Renal cortical epithelial cell (primary cell): Measurements from ENCODE around the gene LRP11. TPM values are rescaled to one million over a fixed set of nuclear protein-coding genes. Genes with fewer than 3 reads are reported as not detected.
"Not testable (repeated sequence)": the region's sequence is repeated elsewhere in the genome, so short reads cannot be mapped to it uniquely, and the experiment has no call there.

Experiments
- DNase-seq: peaks from one replicate; pipeline ENCODE4 v3.0.0-alpha.2; 2011; ENCODE audit warnings: low read depth
- total RNA-seq: library from RNA; depleted of rRNA; stranded (reverse); fragments of >200 nt; gene quantifications from 2 replicates; pipeline ENCODE4 v1.2.3, GENCODE V29; 2014

LRP11 gene, protein sequence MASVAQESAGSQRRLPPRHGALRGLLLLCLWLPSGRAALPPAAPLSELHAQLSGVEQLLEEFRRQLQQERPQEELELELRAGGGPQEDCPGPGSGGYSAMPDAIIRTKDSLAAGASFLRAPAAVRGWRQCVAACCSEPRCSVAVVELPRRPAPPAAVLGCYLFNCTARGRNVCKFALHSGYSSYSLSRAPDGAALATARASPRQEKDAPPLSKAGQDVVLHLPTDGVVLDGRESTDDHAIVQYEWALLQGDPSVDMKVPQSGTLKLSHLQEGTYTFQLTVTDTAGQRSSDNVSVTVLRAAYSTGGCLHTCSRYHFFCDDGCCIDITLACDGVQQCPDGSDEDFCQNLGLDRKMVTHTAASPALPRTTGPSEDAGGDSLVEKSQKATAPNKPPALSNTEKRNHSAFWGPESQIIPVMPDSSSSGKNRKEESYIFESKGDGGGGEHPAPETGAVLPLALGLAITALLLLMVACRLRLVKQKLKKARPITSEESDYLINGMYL
- total RNA-seq, result 21.5 and 34.4 TPM in 2 replicates

DNA sequence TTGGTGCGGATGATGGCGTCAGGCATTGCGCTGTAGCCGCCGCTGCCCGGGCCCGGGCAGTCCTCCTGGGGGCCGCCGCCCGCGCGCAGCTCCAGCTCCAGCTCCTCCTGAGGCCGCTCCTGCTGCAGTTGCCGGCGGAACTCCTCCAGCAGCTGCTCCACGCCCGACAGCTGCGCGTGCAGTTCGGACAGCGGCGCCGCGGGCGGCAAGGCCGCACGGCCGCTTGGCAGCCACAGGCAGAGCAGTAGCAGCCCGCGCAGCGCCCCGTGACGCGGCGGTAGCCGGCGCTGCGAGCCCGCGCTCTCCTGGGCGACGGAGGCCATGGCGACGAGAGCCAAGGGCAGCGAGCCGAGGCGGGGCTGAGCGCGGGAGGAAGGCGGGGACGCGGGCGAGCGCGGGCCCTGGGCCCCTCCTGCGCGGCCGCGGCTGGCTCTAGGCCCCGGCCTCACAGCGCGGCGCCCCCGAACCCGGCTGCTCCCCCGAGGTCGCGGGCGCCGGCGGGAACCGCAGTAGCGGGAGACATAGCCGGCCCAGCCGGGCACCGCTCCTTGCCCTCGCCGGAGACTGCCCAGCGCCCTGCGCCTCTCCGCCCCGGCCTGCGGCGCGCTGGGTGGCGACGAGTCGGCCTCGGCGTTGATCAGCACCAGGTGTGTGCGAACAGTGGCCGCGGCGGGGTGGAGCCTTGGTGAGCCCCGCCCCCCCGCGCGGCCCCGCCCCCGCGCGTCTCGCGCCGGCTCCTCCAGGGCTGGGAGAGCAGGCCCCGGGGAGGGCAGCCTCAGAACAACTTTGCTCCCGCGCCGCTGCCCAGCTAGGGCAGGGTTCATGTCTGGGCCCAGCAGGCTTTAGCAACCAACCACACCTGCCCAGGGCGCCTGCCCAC is at the start of gene LRP11:
Gene LRP11, minus strand, starts transcription at position 662 of the 880 bp plus-strand sequence. Its CDS starts 339 bp downstream, at position 323.
- DNase-seq, result peak; percentile 58

DNA sequence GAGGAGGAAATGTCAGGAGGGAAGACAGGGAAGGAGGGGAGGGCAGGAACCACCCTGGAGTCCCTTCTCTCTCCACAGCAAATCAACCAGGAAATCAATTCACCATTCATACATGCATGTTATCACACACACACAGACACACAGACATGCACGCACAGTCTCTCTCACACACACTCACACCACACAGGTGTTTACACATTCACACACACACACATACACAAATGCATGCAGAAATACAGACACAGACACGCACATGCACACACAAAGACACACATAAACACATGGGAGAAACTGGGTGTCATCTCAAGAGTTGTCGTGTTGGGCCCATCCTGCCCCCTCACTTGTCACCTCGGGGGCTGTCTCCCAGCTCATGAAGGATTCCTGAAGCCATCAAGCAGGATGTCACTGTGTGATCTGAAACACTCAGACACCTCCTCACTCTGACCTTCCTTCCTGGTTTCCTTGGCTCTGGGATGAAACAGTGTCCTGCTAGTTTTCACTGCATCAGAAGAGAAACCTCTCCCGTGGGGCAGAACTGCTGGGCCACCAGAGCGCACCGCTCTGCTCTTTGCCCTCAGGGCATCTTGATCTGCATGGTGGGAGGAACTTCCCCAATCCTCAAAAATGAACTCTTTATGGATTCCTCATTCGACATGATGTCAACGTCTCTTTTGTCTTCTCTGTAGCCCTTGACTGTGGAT is 49.5 kb upstream of the LRP11 start:
- no peak for DNase-seq

DNA sequence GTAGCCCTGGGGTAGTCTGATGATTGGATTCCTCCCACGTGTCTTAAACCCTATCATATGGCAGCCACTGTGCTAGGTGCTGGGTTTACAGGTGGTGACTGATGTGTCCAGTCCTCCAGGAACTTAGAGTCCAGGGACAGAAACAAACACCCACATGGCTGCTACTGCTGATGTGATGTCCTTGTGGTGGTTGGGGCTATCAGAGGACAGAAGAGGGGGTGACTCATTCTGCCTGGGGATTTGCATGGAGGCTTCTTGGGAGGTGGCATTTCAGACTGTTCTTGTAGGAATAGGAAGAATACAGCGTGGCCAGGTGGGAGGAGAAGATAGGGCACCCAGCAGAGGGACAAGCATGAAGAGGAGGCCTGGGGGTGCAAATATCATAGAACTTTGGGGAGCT is 48.9 kb upstream of the LRP11 start:
- DNase-seq, result no peak

DNA sequence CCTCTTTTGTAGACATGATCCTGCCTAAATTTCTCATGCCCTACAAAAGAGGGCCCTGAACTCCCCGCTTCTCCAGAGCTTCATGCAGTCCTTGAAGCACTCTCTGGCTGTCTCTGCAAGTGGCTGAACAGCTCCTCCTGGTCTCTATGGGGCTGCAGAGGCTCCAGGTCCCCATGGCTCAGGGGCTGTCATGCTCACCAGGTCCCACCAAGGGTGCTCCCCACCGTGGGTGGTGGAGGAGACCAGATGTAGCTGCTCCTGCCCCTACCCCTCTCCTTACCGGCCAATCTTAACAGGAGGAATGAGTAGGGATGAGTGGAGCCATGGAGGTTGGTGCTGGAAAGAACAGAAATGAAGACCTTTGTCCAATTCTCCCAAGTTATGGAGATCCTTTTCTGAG is 48.5 kb upstream of the LRP11 start:
- DNase-seq, result not testable (repeated sequence)

DNA sequence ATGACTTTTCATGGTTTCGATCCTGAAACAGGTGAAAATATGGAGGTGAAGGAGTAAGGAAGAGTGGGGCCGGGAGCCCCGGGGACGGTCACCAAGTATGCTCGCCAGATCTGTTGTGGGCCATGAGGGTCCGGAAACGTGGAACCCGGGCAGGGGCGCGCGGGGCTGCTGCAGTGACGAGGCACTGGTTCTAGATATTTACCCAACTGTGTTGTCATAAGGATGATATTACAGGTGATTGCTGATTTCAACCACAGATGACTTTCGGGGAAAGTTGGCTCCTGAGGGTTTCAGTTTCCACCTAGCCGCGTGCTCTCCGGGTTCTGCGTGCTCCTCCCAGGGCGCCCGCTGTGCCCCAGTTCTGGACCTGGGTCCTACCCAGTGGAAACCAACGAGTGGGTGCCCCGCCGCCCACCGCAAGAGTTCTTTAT is 46.6 kb upstream of the LRP11 start:
- no peak for DNase-seq

DNA sequence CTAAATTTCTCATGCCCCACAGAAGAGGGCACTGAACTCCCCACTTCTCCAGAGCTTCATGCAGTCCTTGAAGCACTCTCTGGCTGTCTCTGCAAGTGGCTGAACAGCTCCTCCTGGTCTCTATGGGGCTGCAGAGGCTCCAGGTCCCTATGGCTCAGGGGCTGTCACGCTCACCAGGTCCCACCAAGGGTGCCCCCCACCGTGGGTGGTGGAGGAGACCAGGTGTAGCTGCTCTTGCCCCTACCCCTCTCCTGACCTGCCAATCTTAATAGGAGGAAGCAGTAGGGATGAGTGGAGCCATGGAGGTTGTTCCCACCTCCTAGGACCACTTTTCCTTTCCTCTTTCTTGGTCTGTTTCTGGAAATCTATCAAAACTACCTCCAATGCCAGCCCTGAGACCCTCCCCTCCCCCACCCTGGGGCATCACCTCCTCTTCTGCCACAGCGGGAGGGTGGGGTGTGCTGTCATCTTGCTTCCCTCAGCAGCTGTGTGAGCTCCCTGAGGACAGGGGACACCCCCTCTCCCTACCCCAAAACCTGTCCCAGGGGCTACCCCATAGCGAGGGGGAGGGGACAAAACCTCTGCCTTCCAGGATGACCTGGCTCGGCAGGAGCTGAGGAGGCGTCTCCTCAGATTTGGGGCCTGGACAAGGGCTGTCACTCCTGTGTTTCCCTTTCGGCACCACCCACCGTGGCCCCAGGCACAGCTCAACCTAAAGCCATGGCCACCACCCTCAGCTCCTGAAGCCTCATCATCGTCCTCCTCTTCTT is 45.7 kb upstream of the LRP11 start:
- DNase-seq, result no peak

DNA sequence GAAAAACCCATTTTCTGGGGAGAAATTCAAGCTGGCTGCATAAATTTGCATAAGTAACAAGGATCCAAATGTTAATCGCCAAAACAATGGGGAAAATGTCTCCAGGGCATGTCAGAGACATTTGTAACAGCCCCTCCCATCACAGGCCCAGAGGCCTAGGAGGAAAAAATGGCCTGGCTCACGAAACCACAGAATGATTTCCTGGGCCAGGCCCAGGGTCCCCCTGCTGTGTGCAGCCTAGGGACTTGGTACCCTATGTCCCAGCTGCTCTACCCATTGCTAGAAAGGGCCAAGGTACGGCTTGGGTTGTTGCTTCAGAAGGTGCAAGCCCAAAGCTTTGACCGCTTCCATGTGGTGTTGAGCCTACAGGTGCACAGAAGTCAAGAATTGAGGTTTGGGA is 44.3 kb upstream of the LRP11 start:
- not testable (repeated sequence) for DNase-seq

DNA sequence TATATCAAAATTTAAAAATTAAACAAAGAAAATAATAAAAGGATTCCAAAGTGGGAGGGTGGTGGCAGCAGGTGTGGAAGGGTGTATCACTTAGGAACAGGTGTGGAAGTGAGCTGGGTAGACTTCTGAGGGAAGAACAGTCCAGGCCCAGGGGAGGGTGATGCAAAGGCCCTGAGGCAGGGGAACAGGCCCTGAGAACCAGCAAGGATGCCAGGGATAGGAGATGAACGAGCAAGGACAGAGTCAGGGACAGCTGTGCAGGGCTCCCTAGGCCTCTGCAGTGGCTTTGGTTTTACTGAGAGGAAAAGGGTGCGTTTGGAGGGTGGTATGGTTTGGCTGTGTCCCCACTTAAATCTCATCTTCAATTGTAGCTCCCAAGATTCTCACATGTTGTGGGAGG is 43.2 kb upstream of the LRP11 start:
- no peak for DNase-seq

DNA sequence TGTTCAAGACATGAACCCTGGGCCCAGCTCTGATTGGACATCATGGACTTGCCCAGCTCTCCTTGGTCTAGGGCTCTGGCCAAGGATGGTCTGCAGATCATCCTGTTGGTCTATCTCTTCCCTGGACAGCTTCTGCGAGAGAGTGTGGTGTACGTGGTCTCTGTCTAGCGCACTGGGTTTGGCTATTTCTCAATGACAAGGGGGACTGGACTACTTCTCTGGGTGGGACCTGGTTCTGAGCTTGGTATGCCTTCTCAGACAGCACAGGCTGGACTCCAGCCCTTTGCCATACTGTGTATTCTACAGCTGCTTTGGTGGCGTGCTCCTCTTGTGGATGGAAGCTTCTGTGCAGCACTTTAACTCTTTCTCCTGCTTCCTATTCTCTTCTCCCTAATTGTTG is 42.2 kb upstream of the LRP11 start:
- no peak for DNase-seq

DNA sequence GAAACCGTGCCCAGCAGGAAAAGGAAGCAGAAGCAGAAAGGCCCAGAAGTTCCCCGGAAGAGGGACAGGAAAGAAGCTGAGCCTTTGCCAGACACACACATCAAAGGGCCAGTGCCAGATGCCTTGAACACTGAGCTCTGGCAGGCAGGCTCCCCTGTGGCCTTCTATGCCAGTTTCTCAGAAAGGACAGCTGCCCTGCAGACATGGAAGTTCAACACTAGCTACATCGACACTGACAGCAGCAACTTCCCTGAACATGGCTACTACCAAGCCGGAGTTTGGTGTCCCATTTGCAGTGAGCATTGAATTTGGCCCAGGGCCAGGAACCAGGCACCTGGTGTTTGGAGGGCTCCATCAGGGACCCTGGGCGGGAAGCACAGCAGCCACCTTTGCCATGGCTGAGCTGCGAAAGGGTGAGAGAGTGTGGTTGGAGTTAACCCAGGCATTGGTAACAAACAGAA is 41.8 kb upstream of the LRP11 start:
- no peak for DNase-seq

DNA sequence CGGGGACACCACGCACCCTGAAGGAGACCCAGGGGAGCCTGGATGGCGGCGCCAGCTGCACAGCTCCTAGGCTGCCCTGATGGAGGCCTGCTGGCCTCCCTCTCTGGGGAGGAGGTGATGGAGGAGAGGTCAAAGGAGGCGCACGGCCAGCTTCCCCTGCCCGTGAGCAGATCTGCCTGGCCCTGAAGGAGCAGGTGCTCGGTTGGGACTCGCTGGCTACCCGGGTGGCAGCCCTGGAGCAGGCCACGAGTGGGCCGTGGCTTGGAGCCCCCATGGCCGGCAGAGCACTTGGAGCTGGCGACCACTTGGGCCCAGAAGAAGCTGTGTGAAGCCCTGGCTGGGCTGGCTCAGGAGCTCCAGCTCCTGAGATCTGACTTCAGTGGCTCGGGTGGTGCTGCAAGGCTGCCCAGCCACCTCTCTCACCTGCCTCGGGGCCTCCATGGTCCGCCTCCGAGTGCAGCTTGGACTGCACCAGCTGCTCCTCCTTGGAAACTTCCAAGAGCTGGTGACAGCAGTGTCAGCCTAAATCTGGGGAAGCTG is 41.3 kb upstream of the LRP11 start:
- no peak for DNase-seq

DNA sequence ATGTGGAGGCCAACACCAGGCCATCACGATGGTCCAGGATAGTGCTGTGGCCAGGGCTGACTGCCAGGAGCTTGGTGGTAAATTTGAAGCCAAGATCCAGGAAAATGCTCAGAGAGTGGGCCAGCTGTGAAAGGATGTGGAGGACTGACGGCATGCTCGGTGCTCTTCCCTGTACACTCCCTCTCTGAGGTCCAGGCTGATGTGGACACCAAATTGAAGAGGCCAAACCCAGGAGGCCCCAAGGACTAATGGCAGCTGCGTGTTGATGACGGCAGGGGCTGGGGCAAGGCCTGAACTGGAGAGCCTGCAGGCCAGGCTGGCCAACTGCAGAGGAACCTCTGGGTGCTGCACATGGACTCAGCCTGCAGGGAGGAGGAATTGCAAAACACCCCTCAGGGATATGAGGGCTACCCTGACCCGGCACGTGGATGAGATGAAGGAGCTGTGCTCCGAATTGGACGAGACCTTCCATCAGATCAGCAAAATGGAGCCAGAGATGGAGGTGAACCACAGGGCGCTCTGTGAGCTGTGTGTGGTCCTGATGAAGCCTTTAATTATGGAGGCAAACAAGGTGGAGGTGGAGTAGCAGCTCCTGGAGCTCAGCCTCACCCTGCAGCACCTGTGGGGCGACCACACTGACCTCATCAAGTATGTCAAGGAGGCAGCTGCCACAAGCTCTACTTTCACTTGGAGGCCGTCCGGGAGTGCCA is 40.7 kb upstream of the LRP11 start:
- DNase-seq, result no peak

DNA sequence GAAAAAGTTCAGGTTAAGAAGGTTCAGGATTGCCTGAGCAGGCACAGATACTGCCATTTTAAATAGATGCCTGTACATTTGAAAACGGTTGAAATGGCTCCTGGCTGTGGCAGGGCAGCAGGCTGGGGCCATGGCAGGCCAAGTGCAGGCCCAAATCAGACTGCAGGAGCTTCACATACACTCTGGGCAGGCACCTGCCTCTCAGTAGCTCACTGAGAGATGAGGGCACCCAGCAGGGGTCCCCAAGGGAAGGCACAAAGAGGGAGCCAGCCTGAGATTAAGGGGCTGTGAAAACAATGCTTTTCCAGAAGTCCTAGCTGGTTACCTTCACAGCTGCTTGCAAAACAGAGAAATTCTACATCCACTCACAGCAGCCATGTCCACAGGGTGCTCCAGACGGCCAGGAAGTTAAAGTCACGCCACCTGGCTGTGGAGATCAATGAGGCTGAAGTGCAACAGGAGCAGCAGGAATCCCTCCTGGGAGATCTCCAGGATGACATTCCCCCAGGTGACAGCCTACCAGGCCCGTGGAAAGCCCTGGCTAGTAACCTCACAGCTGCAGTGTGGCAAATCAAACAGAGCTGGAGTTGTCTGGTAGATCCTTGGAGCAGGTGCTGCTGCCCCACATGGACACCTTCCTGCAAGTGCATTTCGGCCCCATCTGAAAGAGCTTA is 39.9 kb upstream of the LRP11 start:
- DNase-seq, result no peak

DNA sequence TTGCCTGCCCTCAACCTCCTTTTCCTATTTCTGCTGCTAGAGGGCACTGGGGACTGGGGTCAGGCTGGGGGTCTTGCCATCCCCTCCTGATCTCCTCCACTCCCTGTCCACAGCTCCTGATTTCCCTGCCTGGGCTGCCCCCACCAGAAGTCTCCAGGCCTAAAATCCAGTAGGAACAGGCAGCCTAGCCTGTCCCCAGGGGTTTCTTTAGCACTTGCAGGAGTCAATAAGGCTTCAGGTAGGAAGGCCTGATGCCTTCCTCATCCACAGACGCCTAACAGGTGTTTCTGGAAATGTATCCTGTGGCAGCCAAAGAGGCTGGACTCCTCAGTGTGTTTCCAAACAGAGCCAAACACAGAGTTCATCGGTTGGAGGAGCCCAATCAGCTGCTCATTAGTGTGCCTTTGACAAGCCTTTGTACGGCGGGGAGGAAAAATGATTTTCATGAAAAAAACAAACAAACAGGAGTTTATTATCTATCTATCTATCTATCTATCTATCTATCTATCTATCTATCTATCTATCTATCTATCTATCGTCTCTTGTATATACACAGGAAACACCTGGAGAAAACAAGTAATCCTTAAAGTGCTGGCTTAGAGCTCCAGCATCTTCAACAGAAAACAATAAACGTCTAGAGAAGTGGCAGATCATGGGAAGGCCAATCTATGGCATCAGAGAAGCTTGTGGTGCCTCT is 37.4 kb upstream of the LRP11 start:
- DNase-seq, result no peak

DNA sequence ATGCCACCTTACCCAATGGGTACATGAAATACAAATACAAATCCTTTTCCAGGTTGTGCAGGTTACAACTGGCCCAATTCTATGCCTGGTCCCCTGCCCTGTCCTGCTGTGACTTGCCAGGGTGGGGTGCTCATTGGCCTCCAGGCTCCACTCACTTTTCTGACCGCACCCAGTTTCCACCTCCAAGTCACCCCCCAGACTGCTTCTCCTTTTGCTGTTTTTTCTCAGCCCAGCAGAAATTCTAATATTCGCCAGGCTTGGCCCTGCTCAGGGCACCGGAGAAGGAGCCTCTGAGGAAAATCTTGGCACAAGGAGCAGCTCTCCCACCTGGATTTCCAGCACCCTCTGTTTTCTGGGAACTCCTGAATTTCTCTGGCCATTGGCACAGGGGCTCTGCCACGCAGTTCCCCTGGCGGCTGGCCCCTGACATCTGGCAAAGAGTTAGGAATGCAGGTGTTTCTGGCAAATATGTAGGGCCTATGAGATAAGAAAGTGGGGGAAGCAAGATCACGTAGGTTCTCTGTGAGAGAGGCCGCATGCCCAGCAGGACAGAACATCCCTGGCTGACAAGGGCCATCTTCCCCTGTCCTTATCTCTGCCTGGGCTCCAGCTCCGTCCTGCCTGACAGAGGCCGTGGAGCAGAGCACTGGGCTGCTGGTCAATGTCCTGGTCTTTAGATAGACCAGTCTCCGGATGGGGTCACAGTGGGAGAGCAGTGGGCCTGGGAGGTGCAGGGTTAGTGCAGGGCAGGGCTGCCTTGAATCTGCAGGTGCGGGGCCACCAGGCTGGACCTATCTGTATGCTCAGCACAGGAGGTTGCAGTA is 36.7 kb upstream of the LRP11 start:
- DNase-seq, result no peak

DNA sequence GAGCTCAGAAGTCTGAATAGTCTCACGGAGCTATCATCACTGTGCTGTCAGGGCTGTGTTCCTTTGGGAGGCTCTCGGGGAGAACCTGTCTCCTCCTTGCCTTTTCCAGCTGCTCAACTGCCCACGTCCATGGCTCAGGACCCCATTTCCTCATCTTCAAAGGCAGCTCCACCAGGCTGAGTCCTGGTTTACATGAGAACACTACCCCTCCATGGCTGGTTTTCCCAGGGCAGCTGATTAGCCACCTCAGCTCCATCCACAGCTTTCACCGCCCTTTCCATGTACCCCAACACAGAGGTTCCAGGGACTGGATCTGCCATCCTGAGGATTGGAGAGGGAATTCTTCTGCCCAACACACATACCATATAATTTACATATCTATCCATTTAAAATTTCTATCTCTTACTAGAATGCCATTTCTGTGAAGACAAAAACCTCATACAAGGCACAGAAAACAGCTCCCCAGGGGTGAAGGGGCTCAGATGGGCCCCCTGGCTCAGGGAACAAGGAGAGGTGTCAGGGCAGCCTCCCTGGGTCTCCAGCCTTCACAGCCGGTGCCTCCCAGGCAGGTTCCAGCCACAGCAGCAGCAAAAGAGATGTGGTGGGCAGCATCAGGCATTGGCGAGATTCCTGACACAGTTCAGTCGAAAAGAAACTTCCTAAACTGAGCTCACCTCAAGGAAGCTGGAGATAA is 35.9 kb upstream of the LRP11 start:
- DNase-seq, result no peak

DNA sequence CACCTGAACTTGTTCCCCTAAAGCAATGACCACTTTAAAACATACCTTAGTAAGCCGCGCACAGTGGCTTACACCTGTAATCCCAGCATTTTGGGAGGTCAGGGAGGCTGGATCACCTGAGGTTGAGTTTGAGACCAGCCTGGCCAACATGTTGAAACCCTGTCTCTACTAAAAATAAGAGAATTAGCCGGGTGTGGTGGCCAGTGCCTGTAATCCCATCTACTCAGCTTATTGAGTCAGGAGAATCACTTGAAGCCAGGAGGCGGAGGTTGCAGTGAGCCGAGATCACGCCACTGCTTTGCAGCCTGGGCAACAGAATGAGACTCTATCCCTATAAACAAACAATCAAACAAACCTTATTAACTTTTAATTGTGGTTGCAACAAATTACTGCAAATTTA is 35.3 kb upstream of the LRP11 start:
- no peak for DNase-seq

DNA sequence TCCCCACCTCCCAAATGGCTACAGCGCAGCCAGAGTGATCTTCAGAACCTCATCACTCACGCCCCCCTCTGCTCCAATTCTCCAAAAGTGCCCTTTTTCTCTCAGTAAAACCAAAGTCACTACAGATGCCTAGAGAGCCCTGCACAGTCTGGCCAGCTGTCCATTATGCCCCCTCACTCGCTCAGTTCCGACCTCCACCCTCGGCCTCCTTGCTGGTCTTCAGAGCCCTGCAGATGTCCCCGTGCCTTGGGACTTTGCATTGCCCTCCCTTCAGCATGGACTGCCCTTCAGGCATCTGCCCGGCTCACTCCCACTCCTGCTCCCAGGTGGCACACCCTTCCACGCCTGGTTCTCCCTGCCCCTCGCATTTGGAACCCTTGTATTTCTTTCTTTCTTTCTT is 34.8 kb upstream of the LRP11 start:
- no peak for DNase-seq
